ENCODE results near the gene ATOX1.

The ATOX1 gene

DNA sequence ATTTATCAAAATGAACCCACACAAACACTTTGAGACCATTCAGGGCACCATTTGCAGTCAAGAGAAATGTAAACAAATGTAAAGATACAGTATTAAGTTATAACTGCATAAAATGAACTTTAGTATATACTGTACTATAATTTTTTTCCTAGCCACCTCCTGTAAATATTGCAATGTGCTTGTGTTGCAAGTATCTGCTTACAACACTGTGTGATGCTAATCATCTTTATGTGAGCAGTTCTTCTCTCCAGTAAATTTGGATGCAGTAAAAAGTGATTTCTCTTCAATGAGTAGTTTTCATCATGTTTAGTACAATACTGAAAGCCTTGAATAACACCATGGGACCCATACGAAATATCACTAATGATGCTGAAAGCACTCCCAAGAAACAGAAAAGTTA lies 22.8 kb upstream of the ATOX1 start:
- no peaks in the 10 kb centered on the region for H3K9me3 ChIP-seq (ENCODE audit: control insufficient read depth, low read depth, low read length)
- peaks cover 11% of the 10 kb centered on the region for H3K4me1 ChIP-seq (ENCODE audit: control insufficient read depth, low read depth, low read length)
- H3K4me3 ChIP-seq (ENCODE audit: low read length), result no peak overlapping the region
- no peak overlapping the region for H3K27ac ChIP-seq (ENCODE audit: low read length)
- H3K36me3 ChIP-seq (ENCODE audit: control insufficient read depth, low read depth, low read length), result peaks cover 25% of the 10 kb centered on the region
- peak overlapping the region; percentile 18 for H3K9ac ChIP-seq (ENCODE audit: low read length)
- no peaks in the 10 kb centered on the region for H3K27me3 ChIP-seq (ENCODE audit: control insufficient read depth, insufficient read depth, low read length)

DNA sequence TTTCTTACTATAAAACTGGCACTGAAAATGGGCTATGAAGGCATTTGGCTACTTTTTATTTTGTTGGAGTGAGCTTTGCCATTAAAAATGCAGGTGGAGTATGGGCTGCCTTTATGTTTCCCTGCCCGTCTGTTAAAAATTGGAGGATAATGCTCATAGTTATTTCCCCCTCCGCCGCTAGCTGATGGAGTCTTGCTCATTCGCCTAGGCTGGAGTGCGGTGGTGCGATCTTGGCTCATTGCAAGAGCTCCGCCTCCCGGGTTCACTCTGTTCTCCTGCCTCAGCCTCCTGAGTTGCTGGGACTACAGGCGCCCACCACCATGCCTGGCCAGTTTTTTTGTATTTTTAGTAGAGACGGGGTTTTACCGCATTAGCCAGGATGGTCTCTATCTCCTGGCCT lies 21.9 kb upstream of the ATOX1 start:
- Histone ChIP-seq H3K4me1 (ENCODE audit: control insufficient read depth, low read depth, low read length) (peaks cover 14% of the 10 kb centered on the region), H3K36me3 (ENCODE audit: control insufficient read depth, low read depth, low read length) (peaks cover 24% of the 10 kb centered on the region), H3K27me3 (ENCODE audit: control insufficient read depth, insufficient read depth, low read length) (no peaks in the 10 kb centered on the region), H3K9ac (ENCODE audit: low read length) (no peak overlapping the region), H3K9me3 (ENCODE audit: control insufficient read depth, low read depth, low read length) (no peaks in the 10 kb centered on the region), H3K4me3 (ENCODE audit: low read length) (no peak overlapping the region), H3K27ac (ENCODE audit: low read length) (no peak overlapping the region)

DNA sequence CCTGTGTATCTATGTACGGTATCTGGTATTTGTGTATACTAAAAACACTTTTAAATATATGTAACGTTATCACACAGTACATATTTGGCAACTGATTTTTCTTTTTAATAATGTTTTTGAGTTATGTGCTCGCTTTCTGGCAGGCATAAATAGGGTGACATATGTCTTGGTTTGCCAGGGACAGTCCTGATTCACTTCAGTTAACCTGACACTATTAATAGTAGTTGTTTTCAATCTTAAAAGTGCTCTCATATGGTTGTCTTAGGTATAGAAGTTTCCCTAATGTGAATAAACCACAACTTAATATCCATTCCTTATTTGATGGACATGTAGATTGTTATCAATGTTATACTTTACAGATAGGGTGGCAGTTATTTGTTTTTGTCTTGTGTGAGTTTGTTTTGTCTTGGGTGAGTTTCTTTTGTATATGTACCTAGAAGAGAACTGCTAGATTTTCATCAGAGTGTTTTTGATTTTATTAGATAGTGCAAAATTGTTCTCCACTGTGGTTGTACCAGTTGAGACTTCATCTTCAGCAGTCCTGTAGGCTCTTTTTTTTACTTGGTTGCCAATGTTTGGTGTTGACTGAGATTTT lies 21.2 kb upstream of the ATOX1 start:
- Histone ChIP-seq H3K4me1 (ENCODE audit: control insufficient read depth, low read depth, low read length) (peaks cover 17% of the 10 kb centered on the region), H3K36me3 (ENCODE audit: control insufficient read depth, low read depth, low read length) (peaks cover 21% of the 10 kb centered on the region), H3K9ac (ENCODE audit: low read length) (no peak overlapping the region), H3K4me3 (ENCODE audit: low read length) (no peak overlapping the region), H3K9me3 (ENCODE audit: control insufficient read depth, low read depth, low read length) (no peaks in the 10 kb centered on the region), H3K27me3 (ENCODE audit: control insufficient read depth, insufficient read depth, low read length) (no peaks in the 10 kb centered on the region), H3K27ac (ENCODE audit: low read length) (no peak overlapping the region)

DNA sequence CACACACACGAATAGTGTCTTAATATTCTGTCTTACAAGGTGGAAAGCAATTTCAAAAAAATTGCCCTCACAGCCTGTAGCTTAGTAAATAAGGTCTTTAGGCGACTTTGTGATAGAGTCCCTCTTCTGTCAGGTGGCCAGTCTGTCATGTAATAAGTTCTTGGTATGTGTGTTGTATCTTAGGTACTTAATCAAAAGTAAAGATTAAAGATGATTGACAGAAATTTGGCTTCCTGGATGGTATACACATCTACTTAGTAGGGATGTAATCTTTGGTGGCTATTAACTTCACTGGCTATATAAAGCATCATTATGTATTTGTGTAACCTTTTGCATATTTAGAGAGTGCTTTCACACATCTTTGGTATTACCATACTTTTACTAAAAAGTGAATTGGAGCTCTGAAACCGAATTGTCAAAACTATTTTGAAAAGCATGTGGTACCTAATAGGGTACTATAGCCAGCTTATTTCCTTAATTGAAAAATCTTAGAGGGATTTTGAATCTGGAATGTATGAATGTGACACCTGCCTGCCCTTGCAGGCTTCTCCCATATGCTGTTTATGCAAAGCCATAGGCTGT lies 16.7 kb upstream of the ATOX1 start:
- peak overlapping the region; percentile 93 for H3K4me3 ChIP-seq (ENCODE audit: low read length)
- H3K27ac ChIP-seq (ENCODE audit: low read length), result no peak overlapping the region
- peaks cover 21% of the 10 kb centered on the region for H3K4me1 ChIP-seq (ENCODE audit: control insufficient read depth, low read depth, low read length)
- H3K9me3 ChIP-seq (ENCODE audit: control insufficient read depth, low read depth, low read length), result no peaks in the 10 kb centered on the region
- peaks cover 21% of the 10 kb centered on the region for H3K36me3 ChIP-seq (ENCODE audit: control insufficient read depth, low read depth, low read length)
- H3K9ac ChIP-seq (ENCODE audit: low read length), result no peak overlapping the region
- no peaks in the 10 kb centered on the region for H3K27me3 ChIP-seq (ENCODE audit: control insufficient read depth, insufficient read depth, low read length)

DNA sequence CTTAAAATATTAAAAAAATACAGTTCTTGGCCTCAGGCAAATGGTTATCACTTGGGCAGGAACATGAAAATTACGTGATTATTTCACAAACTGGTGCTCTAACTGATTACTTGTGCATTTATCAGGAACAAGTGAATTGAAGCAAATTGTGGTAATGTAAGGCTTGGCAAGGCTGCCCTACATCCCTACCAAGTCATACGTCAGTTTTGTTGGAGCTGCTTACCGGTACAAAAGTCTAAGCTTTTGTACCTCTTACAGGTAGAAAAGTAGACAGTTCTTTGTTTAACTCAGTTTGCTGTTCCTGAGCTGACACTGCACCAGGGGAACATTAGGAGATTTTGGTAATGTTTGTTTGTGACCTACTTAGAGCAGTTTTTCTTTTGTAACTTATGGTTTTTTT lies 15.5 kb upstream of the ATOX1 start:
- Histone ChIP-seq H3K9me3 (ENCODE audit: control insufficient read depth, low read depth, low read length) (no peaks in the 10 kb centered on the region), H3K9ac (ENCODE audit: low read length) (peak overlapping the region; percentile 28), H3K27me3 (ENCODE audit: control insufficient read depth, insufficient read depth, low read length) (no peaks in the 10 kb centered on the region), H3K27ac (ENCODE audit: low read length) (no peak overlapping the region), H3K36me3 (ENCODE audit: control insufficient read depth, low read depth, low read length) (peaks cover 17% of the 10 kb centered on the region), H3K4me1 (ENCODE audit: control insufficient read depth, low read depth, low read length) (peaks cover 24% of the 10 kb centered on the region), H3K4me3 (ENCODE audit: low read length) (peak overlapping the region; percentile 93)

DNA sequence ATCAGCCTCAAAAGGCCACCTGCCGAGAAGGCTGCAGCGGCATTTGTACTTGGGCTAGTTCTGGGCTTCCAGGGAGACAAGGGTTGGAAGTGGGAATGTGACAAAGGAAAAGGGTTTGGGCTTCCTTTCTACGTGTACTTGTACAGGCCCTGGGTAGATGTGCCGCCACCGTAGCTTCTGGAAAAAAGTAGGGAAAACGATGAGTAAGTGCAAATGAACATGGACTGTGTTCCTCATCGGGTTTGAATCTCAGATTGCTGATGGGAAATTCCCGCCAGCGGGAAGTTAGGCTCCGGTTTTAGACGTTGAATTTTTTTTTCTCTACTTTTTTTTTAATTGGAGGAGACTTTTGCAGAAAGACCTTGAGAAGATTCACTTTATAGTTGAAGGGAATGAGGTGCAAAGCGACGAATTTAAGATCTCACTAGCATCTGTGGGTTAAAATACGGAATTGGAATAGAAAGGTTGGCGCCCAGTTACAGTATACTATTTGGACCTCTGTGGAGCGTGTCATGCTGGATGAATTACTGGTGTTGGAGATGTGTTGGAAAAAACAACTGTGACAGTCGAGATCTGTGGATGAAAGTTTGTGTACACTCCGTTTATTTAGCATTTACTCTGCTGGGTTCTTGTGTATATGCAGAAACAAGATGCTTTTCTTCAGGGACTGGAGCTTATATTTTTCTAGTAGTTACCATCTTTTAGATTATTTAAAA lies 14.6 kb upstream of the ATOX1 start:
- Histone ChIP-seq H3K27ac (ENCODE audit: low read length) (no peak overlapping the region), H3K9ac (ENCODE audit: low read length) (peak overlapping the region; percentile 96), H3K4me3 (ENCODE audit: low read length) (peak overlapping the region; percentile 93), H3K27me3 (ENCODE audit: control insufficient read depth, insufficient read depth, low read length) (no peaks in the 10 kb centered on the region), H3K36me3 (ENCODE audit: control insufficient read depth, low read depth, low read length) (peaks cover 14% of the 10 kb centered on the region), H3K9me3 (ENCODE audit: control insufficient read depth, low read depth, low read length) (no peaks in the 10 kb centered on the region), H3K4me1 (ENCODE audit: control insufficient read depth, low read depth, low read length) (peaks cover 24% of the 10 kb centered on the region)

DNA sequence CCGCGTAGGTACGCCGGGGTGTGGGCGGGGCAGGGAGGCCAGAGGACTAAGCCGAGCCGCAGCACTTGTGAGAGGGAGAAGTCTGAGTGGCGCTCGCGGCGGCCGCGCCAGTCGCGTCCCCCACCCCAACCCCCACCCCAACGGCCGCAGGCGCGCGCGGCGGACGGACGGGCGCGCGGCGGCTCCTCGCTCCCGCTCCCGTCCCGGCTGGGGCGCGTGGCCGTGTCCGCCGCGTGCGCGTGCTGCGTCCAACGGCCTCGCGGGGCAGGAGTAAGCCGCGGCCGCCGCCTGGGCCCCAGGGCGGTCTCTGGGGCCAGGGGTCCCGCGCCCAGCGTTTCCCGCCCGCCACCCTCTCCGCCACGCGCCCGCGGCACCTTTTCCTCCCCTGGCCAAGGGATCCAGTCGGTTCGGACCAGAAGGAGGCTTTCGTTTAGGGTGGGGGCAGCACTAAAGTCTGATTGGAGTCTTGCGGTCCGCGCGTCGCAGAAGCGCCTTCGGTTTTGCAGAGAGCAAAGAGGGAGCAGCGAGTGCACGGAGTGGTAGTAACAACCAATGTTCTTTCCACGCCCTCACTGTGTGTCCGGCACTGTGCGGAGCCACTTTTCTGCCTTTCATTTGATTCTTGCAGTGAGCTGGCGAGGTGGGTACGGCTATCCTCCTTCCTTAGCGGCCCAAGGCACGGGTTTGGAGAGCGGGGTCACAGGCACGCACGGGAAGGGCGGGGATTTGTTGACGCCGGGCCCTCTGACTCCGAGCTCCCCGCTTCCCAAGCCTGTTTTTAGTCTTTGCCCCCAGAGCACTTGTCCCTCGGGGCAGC lies 13.8 kb upstream of the ATOX1 start:
- peaks cover 6% of the 10 kb centered on the region for H3K36me3 ChIP-seq (ENCODE audit: control insufficient read depth, low read depth, low read length)
- peaks cover 24% of the 10 kb centered on the region for H3K4me1 ChIP-seq (ENCODE audit: control insufficient read depth, low read depth, low read length)
- peak overlapping the region; percentile 96 for H3K9ac ChIP-seq (ENCODE audit: low read length)
- no peaks in the 10 kb centered on the region for H3K9me3 ChIP-seq (ENCODE audit: control insufficient read depth, low read depth, low read length)
- peak overlapping the region; percentile 86 for H3K27ac ChIP-seq (ENCODE audit: low read length)
- H3K4me3 ChIP-seq (ENCODE audit: low read length), result peak overlapping the region; percentile 93
- H3K27me3 ChIP-seq (ENCODE audit: control insufficient read depth, insufficient read depth, low read length), result no peaks in the 10 kb centered on the region

DNA sequence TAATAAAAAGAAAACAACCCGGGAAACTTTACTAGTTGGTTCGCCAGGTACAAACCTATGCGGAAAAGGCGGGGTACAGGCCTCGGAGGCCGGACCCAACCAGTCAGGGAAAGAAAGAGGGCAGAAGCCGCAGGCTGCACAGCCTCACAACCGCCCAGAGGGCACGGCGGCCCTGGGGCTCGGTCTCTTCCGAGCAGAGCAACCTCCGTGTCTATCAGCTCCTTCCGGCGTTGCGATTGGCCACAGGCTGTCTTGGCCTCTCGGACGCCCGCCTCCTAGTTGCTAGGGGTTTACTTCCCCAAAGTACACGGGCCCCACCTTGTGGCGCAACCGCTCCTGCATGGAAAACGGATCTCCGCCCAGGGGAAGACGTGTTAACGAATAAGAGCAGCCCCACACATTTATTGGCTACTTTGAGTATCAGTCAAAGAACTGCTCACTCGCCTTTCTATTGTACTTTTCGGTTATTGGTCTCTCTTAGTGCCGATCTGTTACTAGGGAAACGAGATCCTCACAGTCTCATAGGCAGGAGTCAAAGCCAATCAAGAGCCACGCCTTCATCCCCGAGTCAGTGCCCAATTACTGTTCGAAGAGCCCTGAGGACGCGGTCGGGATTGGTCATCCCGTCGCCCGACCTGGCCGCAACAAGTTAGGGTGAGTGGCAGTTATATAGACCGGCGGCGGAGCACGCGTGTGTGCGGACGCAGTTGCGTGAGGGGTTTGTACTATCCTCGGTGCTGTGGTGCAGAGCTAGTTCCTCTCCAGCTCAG lies 13.0 kb upstream of the ATOX1 start, which contains the start of gene G3BP1:
G3BP1 (plus strand) TSS at position 696 of the 770 bp plus-strand sequence. CDS start 14,667 bp downstream, outside the sequence.
- H3K27ac ChIP-seq (ENCODE audit: low read length), result peak within 1 kb of the TSS; percentile 93
- peak within 1 kb of the TSS; percentile 96 for H3K9ac ChIP-seq (ENCODE audit: low read length)
- peak within 1 kb of the TSS; percentile 93 for H3K4me3 ChIP-seq (ENCODE audit: low read length)
- H3K36me3 ChIP-seq (ENCODE audit: control insufficient read depth, low read depth, low read length), result no peaks in the 10 kb centered on the region
- H3K4me1 ChIP-seq (ENCODE audit: control insufficient read depth, low read depth, low read length), result peaks cover 24% of the 10 kb centered on the region
- H3K27me3 ChIP-seq (ENCODE audit: control insufficient read depth, insufficient read depth, low read length), result no peaks in the 10 kb centered on the region
- no peaks in the 10 kb centered on the region for H3K9me3 ChIP-seq (ENCODE audit: control insufficient read depth, low read depth, low read length)

DNA sequence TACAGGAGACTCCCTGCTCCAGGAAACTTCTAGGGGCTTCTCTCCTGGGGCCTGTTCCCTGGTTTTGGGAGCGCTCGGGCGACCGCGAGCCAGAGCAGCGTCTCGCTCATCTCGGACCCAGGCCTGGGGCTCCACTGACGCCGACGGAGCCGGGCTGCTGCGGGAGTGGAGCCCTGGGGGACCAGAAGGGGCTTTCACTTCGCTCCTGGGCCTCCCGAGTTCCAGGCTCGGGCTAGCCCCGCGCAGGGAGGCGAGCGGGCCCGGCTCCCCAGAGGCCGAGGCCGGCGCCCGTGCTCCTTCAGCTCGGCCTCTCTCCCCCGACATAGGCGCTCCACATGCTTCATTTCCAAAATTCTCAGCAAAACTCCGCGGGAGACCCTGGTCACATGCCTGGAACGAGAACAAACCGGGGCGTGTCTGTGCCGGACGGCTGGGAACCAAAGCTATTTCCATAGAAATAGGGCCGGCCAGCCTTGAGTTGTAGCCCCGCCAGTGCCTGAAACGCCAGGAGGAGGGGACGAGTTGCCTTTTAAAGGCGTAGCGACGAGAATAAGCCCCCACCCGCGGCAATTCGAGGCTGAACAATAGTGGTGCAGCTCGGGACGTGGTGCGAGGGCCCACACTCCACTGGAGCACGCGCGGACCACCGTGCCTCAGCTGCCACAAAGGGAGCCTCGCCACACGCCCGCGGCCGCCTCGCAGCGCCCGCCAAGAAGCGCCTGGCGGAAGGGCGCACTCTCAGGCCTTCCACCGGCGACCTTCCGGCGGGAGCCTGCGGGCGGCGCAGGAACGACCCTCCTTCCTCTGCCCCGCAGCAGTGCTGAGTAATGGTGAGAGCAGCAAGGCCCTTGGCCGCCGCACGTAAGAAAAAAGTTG lies 12.2 kb upstream of the ATOX1 start:
- Histone ChIP-seq H3K27me3 (ENCODE audit: control insufficient read depth, insufficient read depth, low read length) (no peaks in the 10 kb centered on the region), H3K9me3 (ENCODE audit: control insufficient read depth, low read depth, low read length) (no peaks in the 10 kb centered on the region), H3K9ac (ENCODE audit: low read length) (peak overlapping the region; percentile 95), H3K36me3 (ENCODE audit: control insufficient read depth, low read depth, low read length) (no peaks in the 10 kb centered on the region), H3K27ac (ENCODE audit: low read length) (peak overlapping the region; percentile 93), H3K4me3 (ENCODE audit: low read length) (peak overlapping the region; percentile 68), H3K4me1 (ENCODE audit: control insufficient read depth, low read depth, low read length) (peaks cover 23% of the 10 kb centered on the region)

DNA sequence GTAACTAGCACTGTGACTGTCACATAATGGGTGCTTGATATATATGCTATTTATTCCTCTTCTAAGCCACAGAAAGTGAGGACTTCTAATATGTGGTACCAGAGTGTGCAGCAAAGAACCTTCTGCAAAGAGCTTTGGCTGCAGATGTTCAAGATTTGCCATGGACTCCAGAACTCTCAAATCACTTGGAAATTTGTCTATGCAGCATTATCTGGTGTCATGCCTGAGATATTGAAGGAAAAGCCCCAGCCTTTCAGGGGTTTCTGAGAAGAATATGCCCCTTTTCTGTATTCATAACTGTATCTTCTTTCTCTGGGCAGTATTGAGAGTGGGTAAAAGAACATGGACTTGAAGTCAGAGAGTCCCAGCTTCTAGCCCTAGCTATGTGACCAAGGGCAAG lies 8.5 kb upstream of the ATOX1 start:
- H3K4me3 ChIP-seq (ENCODE audit: low read length), result no peak overlapping the region
- no peaks in the 10 kb centered on the region for H3K9me3 ChIP-seq (ENCODE audit: control insufficient read depth, low read depth, low read length)
- no peak overlapping the region for H3K27ac ChIP-seq (ENCODE audit: low read length)
- H3K9ac ChIP-seq (ENCODE audit: low read length), result no peak overlapping the region
- H3K27me3 ChIP-seq (ENCODE audit: control insufficient read depth, insufficient read depth, low read length), result no peaks in the 10 kb centered on the region
- peaks cover 7% of the 10 kb centered on the region for H3K4me1 ChIP-seq (ENCODE audit: control insufficient read depth, low read depth, low read length)
- H3K36me3 ChIP-seq (ENCODE audit: control insufficient read depth, low read depth, low read length), result no peaks in the 10 kb centered on the region

Data from iPS-18a (cell line).